Loucy (cell line): ENCODE results near the gene LMX1B.
A peak's percentile ranks its signal among the peaks of the same experiment; 100 is the strongest.

Experiments
- H2AFZ ChIP-seq: fragments of 200-600 bp; sonication (generic); 2 replicates; pipeline ENCODE4 v1.6.0; 2016; ENCODE audit warnings: antibody characterized with exemption, mild to moderate bottlenecking, low read length, moderate library complexity
- H3F3A ChIP-seq: fragments of 200-600 bp; 2 replicates; pipeline ENCODE4 v1.6.0; 2016; ENCODE audit warnings: antibody characterized with exemption, low read depth, mild to moderate bottlenecking
- H3K27me3 ChIP-seq: fragments of 200-600 bp; sonication (generic); 2 replicates; pipeline ENCODE4 v1.6.1; 2014; ENCODE audit warnings: low read length, mild to moderate bottlenecking; ENCODE audit not compliant: insufficient read depth, poor library complexity, severe bottlenecking
- H3K36me3 ChIP-seq: fragments of 200-600 bp; sonication (generic); 2 replicates; pipeline ENCODE4 v1.6.1; 2016; ENCODE audit warnings: low read length; ENCODE audit not compliant: insufficient read depth
- H3K4me1 ChIP-seq: fragments of 200-600 bp; sonication (generic); 2 replicates; pipeline ENCODE4 v1.5.1; 2014; ENCODE audit warnings: low read length, mild to moderate bottlenecking; ENCODE audit not compliant: insufficient read depth, poor library complexity, severe bottlenecking
- H3K4me2 ChIP-seq: fragments of 200-600 bp; sonication (generic); 2 replicates; pipeline ENCODE4 v1.6.0; 2014; ENCODE audit warnings: antibody characterized with exemption, low read length, low read depth, mild to moderate bottlenecking; ENCODE audit not compliant: poor library complexity, severe bottlenecking
- H3K4me3 ChIP-seq: fragments of 200-600 bp; sonication (generic); 2 replicates; pipeline ENCODE4 v1.5.1; 2014; ENCODE audit warnings: low read length, mild to moderate bottlenecking, mixed read lengths; ENCODE audit not compliant: poor library complexity, severe bottlenecking
- H3K79me2 ChIP-seq: fragments of 200-600 bp; sonication (generic); 2 replicates; pipeline ENCODE4 v1.6.1; 2014; ENCODE audit warnings: low read length; ENCODE audit not compliant: insufficient read depth
- H3K9ac ChIP-seq: fragments of 200-600 bp; sonication (generic); 2 replicates; pipeline ENCODE4 v1.6.0; 2014; ENCODE audit warnings: mild to moderate bottlenecking, low read depth, low read length, moderate library complexity; ENCODE audit not compliant: poor library complexity, severe bottlenecking
- H3K9me2 ChIP-seq: fragments of 200-600 bp; sonication (generic); replicated peaks from 2 replicates; pipeline ENCODE4 v1.6.1; 2016; ENCODE audit warnings: low read depth, low read length, mixed read lengths
- H3K9me3 ChIP-seq: fragments of 200-600 bp; sonication (generic); 2 replicates; pipeline ENCODE4 v1.6.1; 2014; ENCODE audit warnings: mild to moderate bottlenecking, antibody characterized with exemption, low read length, low read depth; ENCODE audit not compliant: insufficient read depth
- H4K20me1 ChIP-seq: fragments of 200-600 bp; sonication (generic); 2 replicates; pipeline ENCODE4 v1.6.0; 2014; ENCODE audit warnings: antibody characterized with exemption, low read length, mild to moderate bottlenecking; ENCODE audit not compliant: insufficient read depth, poor library complexity, severe bottlenecking
- CTCF ChIP-seq: fragments of 200-600 bp; sonication (generic); conservative IDR thresholded peaks from 2 replicates; pipeline ENCODE4 v1.5.1; 2014; ENCODE audit warnings: mild to moderate bottlenecking, antibody characterized with exemption, low read length
- EZH2phosphoT487 ChIP-seq: fragments of 200-600 bp; IDR thresholded peaks from 2 replicates; pipeline ENCODE4 v1.6.1; 2018; ENCODE audit warnings: antibody characterized with exemption, mild to moderate bottlenecking, moderate library complexity, borderline replicate concordance

Gene LMX1B

DNA sequence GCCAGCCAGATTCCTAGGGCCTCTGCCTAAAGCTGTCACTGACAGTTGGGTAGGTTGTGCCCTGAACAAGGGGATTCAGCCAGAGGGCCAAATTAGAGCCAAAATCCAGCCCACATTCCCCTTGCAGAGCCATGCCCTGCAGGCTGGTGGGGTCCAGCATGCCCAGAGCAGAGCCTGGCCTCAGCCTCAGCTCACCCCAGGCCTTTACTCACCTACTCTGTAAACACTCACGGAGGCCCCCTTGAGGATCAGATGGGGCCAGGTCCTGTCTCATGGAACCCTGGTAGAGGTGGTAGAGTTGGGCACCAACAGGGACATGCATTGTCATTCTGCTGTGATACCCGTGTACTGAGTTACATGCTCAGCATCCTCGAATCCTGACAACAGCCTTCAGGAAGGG is 74.9 kb downstream of the LMX1B start:
- H3K9me2 ChIP-seq: no peaks in the 10 kb centered on the region
- H3F3A ChIP-seq: no peaks in the 10 kb centered on the region
- H3K79me2 ChIP-seq: no peaks in the 10 kb centered on the region
- no peaks in the 10 kb centered on the region for H3K27me3 ChIP-seq
- H3K4me2 ChIP-seq: no peak overlapping the region
- no peak overlapping the region for H2AFZ ChIP-seq
- no peaks in the 10 kb centered on the region for H3K36me3 ChIP-seq
- H4K20me1 ChIP-seq: no peaks in the 10 kb centered on the region
- H3K4me3 ChIP-seq: no peak overlapping the region
- H3K9ac ChIP-seq: no peak overlapping the region
- H3K4me1 ChIP-seq: no peaks in the 10 kb centered on the region
- no peaks in the 10 kb centered on the region for H3K9me3 ChIP-seq
- TF ChIP-seq CTCF (peak; percentile 15), EZH2phosphoT487 (no peak)

DNA sequence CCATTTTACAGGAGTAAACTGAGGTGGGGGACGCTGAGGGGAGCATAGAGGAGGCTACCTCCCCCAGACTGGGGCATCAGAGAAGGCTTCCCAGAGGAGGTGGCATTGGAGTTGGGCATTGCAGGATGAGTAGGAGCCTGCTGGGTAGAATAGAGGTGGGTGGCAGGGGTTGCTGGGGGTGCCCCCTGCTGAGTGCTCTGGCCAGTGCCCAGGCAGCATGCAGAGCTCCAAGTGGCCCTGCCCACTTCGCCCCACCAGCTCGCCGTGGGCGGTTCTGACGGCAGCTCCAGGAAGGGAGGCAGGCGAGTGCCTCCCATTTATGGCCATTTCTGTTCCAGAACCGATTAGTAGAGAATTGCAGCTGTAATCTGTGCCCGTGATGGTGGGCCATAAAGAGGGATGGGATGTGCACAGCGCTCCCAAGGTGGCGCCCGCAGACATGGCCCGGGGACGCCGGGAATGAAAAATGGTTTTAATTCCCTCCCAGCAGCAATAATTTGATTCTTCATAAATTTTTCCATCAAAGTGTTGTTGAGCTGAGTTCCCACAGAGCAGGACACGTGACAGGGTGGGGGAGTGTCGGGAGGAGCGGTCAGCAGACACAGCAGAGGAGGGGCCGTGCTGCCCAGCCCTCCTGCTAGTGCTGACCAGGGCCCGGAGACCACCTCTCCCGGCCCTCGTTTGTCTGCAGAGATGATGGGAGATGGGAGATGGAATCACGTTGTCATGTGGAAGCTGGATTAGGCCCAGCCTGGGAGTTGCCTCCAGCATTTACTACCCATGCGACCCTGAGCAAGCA is 75.5 kb downstream of the LMX1B start:
- no peaks in the 10 kb centered on the region for H3F3A ChIP-seq
- no peaks in the 10 kb centered on the region for H3K79me2 ChIP-seq
- H3K27me3 ChIP-seq: no peaks in the 10 kb centered on the region
- H3K9ac ChIP-seq: no peak overlapping the region
- no peaks in the 10 kb centered on the region for H3K36me3 ChIP-seq
- no peaks in the 10 kb centered on the region for H4K20me1 ChIP-seq
- no peaks in the 10 kb centered on the region for H3K9me2 ChIP-seq
- H3K4me1 ChIP-seq: no peaks in the 10 kb centered on the region
- no peak overlapping the region for H3K4me3 ChIP-seq
- no peaks in the 10 kb centered on the region for H3K9me3 ChIP-seq
- TF ChIP-seq EZH2phosphoT487: no peak
- no peak; the same call in none of the 2 replicates for TF ChIP-seq CTCF
- H3K4me2 ChIP-seq: no peak overlapping the region
- H2AFZ ChIP-seq: no peak overlapping the region

DNA sequence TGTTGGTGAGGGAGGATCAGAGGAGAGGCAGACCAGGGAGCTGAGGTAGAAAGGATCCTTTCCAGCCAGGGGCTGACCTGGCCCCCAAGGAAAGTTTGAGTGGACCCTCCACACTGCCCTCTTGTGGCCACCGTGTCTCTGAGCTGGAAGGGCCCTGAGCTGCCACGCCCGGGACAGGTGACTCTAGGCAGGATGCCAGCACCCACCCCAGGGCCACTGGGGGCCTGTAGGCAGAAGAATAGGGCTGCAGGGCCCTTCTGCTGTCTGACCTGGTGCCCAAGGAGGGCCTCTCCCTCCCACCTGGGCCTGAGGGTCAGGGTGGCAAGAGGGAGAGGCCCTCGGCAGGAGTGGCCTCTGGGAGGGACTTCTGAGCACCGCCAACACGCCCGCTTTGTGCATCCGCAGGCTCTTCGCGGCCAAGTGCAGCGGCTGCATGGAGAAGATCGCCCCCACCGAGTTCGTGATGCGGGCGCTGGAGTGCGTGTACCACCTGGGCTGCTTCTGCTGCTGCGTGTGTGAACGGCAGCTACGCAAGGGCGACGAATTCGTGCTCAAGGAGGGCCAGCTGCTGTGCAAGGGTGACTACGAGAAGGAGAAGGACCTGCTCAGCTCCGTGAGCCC is 76.8 kb downstream of the LMX1B start:
- H3K9me3 ChIP-seq: no peaks in the 10 kb centered on the region
- no peaks in the 10 kb centered on the region for H3K4me1 ChIP-seq
- TF ChIP-seq CTCF: peak; percentile 72
- no peak for TF ChIP-seq EZH2phosphoT487
- H3F3A ChIP-seq: no peaks in the 10 kb centered on the region
- no peaks in the 10 kb centered on the region for H3K27me3 ChIP-seq
- H2AFZ ChIP-seq: no peak overlapping the region
- no peaks in the 10 kb centered on the region for H3K79me2 ChIP-seq
- H4K20me1 ChIP-seq: no peaks in the 10 kb centered on the region
- H3K4me3 ChIP-seq: no peak overlapping the region
- H3K4me2 ChIP-seq: no peak overlapping the region
- no peaks in the 10 kb centered on the region for H3K36me3 ChIP-seq
- H3K9ac ChIP-seq: no peak overlapping the region
- H3K9me2 ChIP-seq: no peaks in the 10 kb centered on the region
